ENCODE results near the gene MRPL54. TPM values are rescaled to one million over a fixed set of nuclear protein-coding genes. Genes with fewer than 3 reads are reported as not detected.

The MRPL54 gene
- total RNA-seq, 1 donor from 2014 or later, result 120 TPM

DNA sequence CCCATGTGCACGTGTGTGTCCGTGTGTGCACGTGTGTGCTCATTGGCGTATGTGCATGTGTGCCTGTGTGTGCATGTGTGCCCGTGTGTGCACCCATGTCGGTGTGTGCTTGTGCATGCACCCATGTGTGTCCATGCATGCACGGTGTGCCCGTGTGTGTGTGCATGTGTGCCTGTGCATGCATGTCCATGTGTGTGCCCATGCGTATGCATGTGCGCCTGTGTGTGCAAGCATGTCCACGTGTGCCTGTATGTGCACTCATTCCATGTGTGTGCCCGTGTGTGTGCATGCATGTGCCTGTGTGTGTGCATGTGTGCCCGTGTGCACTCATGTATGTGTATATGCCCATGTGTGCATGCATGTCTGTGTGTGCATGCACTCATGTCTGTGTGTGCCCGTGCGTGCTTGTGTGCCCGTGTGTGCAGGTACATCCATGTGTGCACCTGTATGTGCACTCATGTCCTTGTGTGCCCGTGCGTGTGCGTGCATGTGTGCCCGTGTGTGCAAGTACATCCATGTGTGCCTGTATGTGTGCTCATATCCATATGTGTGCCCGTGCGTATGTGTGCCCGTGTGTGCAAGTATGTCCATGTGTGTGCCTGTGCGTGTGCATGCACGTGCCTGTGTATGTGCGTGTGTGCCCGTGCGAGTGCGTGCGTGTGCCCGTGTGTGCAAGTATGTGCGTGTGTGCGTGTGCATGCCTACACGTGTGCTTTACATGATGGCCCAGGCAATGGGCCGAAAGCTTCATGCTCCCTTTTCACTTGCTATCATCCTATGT is 45.3 kb downstream of the MRPL54 start:
- H3K4me3 ChIP-seq (ENCODE audit: low read depth, low read length), result no peak overlapping the region
- TF ChIP-seq, protein P1, sequence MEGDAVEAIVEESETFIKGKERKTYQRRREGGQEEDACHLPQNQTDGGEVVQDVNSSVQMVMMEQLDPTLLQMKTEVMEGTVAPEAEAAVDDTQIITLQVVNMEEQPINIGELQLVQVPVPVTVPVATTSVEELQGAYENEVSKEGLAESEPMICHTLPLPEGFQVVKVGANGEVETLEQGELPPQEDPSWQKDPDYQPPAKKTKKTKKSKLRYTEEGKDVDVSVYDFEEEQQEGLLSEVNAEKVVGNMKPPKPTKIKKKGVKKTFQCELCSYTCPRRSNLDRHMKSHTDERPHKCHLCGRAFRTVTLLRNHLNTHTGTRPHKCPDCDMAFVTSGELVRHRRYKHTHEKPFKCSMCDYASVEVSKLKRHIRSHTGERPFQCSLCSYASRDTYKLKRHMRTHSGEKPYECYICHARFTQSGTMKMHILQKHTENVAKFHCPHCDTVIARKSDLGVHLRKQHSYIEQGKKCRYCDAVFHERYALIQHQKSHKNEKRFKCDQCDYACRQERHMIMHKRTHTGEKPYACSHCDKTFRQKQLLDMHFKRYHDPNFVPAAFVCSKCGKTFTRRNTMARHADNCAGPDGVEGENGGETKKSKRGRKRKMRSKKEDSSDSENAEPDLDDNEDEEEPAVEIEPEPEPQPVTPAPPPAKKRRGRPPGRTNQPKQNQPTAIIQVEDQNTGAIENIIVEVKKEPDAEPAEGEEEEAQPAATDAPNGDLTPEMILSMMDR (IDR thresholded peaks at IDR 0.05; ENCODE audit: insufficient read depth, low read length, poor library complexity, severe bottlenecking), result no peak
- H3K27me3 ChIP-seq (ENCODE audit: control insufficient read depth, insufficient read depth, low read length), result peaks cover 10% of the 10 kb centered on the region

DNA sequence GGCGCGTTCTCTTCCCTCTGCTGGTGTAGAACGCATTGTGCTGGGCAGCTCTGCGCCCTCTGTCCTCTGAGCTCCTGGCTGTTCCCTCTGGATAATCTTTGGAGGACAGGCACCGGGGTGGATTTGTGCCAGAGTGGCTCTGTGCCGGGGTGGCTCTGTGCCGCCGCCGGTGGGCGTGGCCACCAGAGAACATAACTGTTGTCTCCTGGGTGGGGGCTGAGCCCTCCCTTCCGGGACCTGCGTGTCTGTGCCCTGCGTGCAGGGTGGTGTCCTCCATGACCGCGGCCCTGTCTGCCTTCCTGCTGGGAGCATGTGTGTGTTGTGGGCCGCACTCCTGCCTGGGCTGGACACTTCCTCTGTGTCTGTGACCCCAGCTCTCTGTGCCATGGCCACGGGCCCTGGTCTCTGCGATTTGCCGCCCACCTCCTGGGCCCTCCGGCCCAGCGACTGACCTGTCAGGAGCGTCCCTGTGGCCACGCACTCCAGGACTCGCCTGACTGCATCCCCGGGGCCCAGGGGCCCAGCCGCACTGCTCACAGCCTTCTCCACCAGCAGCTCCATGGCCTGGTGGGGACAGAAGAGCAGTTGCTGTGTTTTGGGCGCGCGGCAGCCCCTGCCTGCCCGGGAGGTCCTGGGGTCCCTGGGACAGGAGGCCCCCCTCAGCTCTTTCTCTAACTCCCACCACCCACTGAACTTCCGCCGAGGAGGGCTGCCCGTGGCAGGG is 46.1 kb downstream of the MRPL54 start:
- Histone ChIP-seq H3K36me3 (ENCODE audit: control insufficient read depth, insufficient read depth, low read length) (no peaks in the 10 kb centered on the region), H3K27me3 (ENCODE audit: control insufficient read depth, insufficient read depth, low read length) (peaks cover 8% of the 10 kb centered on the region), H3K4me3 (ENCODE audit: low read depth, low read length) (no peak overlapping the region)
- no peak for DNase-seq (ENCODE audit: low read depth)
- TF ChIP-seq, protein P1 (IDR thresholded peaks at IDR 0.05; ENCODE audit: insufficient read depth, low read length, poor library complexity, severe bottlenecking), result no peak

More for the DNA sequence above, 45.3 kb downstream of the MRPL54 start:
- DNase-seq (ENCODE audit: low read depth), result no peak
- no peaks in the 10 kb centered on the region for H3K36me3 ChIP-seq (ENCODE audit: control insufficient read depth, insufficient read depth, low read length)

GRCh38 chr19:3809881-3810707 is 47.6 kb downstream of the MRPL54 start:
- Histone ChIP-seq H3K27me3 (ENCODE audit: control insufficient read depth, insufficient read depth, low read length) (peaks cover 8% of the 10 kb centered on the region), H3K36me3 (ENCODE audit: control insufficient read depth, insufficient read depth, low read length) (no peaks in the 10 kb centered on the region), H3K4me3 (ENCODE audit: low read depth, low read length) (no peak overlapping the region)
- TF ChIP-seq, protein P1 (IDR thresholded peaks at IDR 0.05; ENCODE audit: insufficient read depth, low read length, poor library complexity, severe bottlenecking), result no peak
- DNase-seq (ENCODE audit: low read depth), result no peak

GRCh38 chr19:3810708-3811355 is 48.4 kb downstream of the MRPL54 start:
- H3K27me3 ChIP-seq (ENCODE audit: control insufficient read depth, insufficient read depth, low read length), result peaks cover 8% of the 10 kb centered on the region
- no peak overlapping the region for H3K4me3 ChIP-seq (ENCODE audit: low read depth, low read length)
- no peak for DNase-seq (ENCODE audit: low read depth)
- TF ChIP-seq, protein P1 (IDR thresholded peaks at IDR 0.05; ENCODE audit: insufficient read depth, low read length, poor library complexity, severe bottlenecking), result no peak
- H3K36me3 ChIP-seq (ENCODE audit: control insufficient read depth, insufficient read depth, low read length), result no peaks in the 10 kb centered on the region

GRCh38 chr19:3813473-3814392 is 51.3 kb downstream of the MRPL54 start:
- TF ChIP-seq, protein P1 (IDR thresholded peaks at IDR 0.05; ENCODE audit: insufficient read depth, low read length, poor library complexity, severe bottlenecking), result no peak
- Histone ChIP-seq H3K4me3 (ENCODE audit: low read depth, low read length) (no peak overlapping the region), H3K36me3 (ENCODE audit: control insufficient read depth, insufficient read depth, low read length) (no peaks in the 10 kb centered on the region), H3K27me3 (ENCODE audit: control insufficient read depth, insufficient read depth, low read length) (peaks cover 10% of the 10 kb centered on the region)
- DNase-seq (ENCODE audit: low read depth), result no peak
